ENCODE data around the gene ZFP36L1.

- TF ChIP-seq CTCF (IDR thresholded peaks at IDR 0.05; ENCODE audit: low read depth, low read length, poor library complexity, severe bottlenecking), result no peak
- TF ChIP-seq EZH2phosphoT487 (IDR thresholded peaks at IDR 0.05; ENCODE audit: borderline replicate concordance, low read length), result no peak
Observed at GRCh38 chr14:68800953-68801352, 8.1 kb upstream of the ZFP36L1 start.

All from DOHH2 (cell line).